Measurements from ENCODE around the gene ZBTB46.

- TF ChIP-seq CTCF (IDR thresholded peaks at IDR 0.05 in 8 of 11, conservative IDR thresholded peaks at IDR 0.05 in 3 of 11) (no peak), POLR2A (IDR thresholded peaks at IDR 0.05) (no peak)
Observed at GRCh38 chr20:63718996-63719395, 112.1 kb downstream of the ZBTB46 start.

Measured in spleen (tissue), 7 donors.